ENCODE data around the gene PDE7B.

- TF ChIP-seq, protein P1, sequence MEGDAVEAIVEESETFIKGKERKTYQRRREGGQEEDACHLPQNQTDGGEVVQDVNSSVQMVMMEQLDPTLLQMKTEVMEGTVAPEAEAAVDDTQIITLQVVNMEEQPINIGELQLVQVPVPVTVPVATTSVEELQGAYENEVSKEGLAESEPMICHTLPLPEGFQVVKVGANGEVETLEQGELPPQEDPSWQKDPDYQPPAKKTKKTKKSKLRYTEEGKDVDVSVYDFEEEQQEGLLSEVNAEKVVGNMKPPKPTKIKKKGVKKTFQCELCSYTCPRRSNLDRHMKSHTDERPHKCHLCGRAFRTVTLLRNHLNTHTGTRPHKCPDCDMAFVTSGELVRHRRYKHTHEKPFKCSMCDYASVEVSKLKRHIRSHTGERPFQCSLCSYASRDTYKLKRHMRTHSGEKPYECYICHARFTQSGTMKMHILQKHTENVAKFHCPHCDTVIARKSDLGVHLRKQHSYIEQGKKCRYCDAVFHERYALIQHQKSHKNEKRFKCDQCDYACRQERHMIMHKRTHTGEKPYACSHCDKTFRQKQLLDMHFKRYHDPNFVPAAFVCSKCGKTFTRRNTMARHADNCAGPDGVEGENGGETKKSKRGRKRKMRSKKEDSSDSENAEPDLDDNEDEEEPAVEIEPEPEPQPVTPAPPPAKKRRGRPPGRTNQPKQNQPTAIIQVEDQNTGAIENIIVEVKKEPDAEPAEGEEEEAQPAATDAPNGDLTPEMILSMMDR (conservative IDR thresholded peaks at IDR 0.05; ENCODE audit: low read depth, low read length), result no peak
- TF ChIP-seq EZH2 (IDR thresholded peaks at IDR 0.05; ENCODE audit: low read length, unreplicated experiment), result no peak
Observed at GRCh38 chr6:135866445-135867123, 15.1 kb downstream of the PDE7B start.
